Heart right ventricle (tissue), 16 donors: ENCODE data around the gene PRR7. TPM values are rescaled to one million over a fixed set of nuclear protein-coding genes. Genes with fewer than 3 reads are reported as not detected.

Source experiments
- ATAC-seq, 8 donors: fragments of 200-7000 bp; cut with Tn5 transposase; one replicate each; pipeline ENCODE4 v1.9.1; 2020; ENCODE audit warnings: mild to moderate bottlenecking in 8 of 8, moderate library complexity in 8 of 8, moderate number of reproducible peaks in 1 of 8
- DNase-seq, 2 donors: peaks; one replicate each; pipeline ENCODE4 v3.0.0-alpha.2; 2020
- H3K27ac ChIP-seq, 10 donors: fragments of 200-600 bp; sonication (generic) in 2 of 10; one replicate each; pipeline versions ENCODE4 v1.5.0 to v1.8.0; 2020 to 2022; ENCODE audit warnings: mild to moderate bottlenecking in 3 of 10
- H3K27me3 ChIP-seq, 7 donors: fragments of 200-600 bp; one replicate each; pipeline ENCODE4 v1.8.0; 2021 to 2022; ENCODE audit warnings: mild to moderate bottlenecking in 2 of 7
- H3K36me3 ChIP-seq, 9 donors: fragments of 200-600 bp; sonication (generic) in 1 of 9; one replicate each; pipeline versions ENCODE4 v1.5.0 to v1.8.0; 2020 to 2022; ENCODE audit warnings: mild to moderate bottlenecking in 2 of 9
- H3K4me1 ChIP-seq, 9 donors: fragments of 200-600 bp; sonication (generic) in 1 of 9; one replicate each; pipeline versions ENCODE4 v1.5.0 to v1.8.0; 2020 to 2022; ENCODE audit warnings: mild to moderate bottlenecking in 4 of 9
- H3K4me3 ChIP-seq, 10 donors: fragments of 200-600 bp; sonication (generic) in 2 of 10; one replicate each; pipeline versions ENCODE4 v1.5.0 to v1.8.0; 2020 to 2022; ENCODE audit warnings: mild to moderate bottlenecking in 7 of 10, moderate library complexity in 2 of 10
- H3K9me3 ChIP-seq, 11 donors: fragments of 200-600 bp in 10 of 11; sonication (generic) in 2 of 11; one replicate each; pipeline versions ENCODE4 v1.5.0 to v1.8.0; 2013 to 2022; ENCODE audit warnings: mild to moderate bottlenecking in 2 of 11, control low read depth in 1 of 11, moderate library complexity in 1 of 11
- CTCF ChIP-seq, 9 donors: fragments of 200-600 bp; sonication (generic) in 2 of 9; IDR thresholded peaks; one replicate each; pipeline versions ENCODE4 v1.5.0 to v1.8.0; 2021 to 2022; ENCODE audit warnings: antibody characterized with exemption in 9 of 9, mild to moderate bottlenecking in 5 of 9, moderate library complexity in 1 of 9
- WGBS, 2 donors: extraction: QIAGEN DNeasy Blood & Tissue Kit; methylation state at CpG; one replicate each; pipeline ENCODE4 v1.1.7; 2013; ENCODE audit warnings: inconsistent platforms in 1 of 2; 5-methylcytosine and 5-hydroxymethylcytosine counted together
- intact Hi-C, 10 donors: fragments of 100-400 bp; cut with DNase I; formaldehyde crosslinking; loops; one replicate each; pipeline versions ENCODE4 v1.11.1 to v1.14.2; 2022
- polyA plus RNA-seq, 2 donors: library from polyadenylated mRNA; stranded (reverse); fragments of 200-250 nt; gene quantifications; one replicate each; pipeline ENCODE4 v1.2.3, GENCODE V29; 2013
- total RNA-seq, 10 donors: library from RNA; stranded (reverse); fragmentation: NEBNext Ultra II Directional in 3 of 10; extraction: Animal tissue kit (Norgen Biotek cat#: 25700) in 3 of 10; gene quantifications; one replicate each; pipeline versions ENCODE4 v1.2.1 to v1.2.4, GENCODE V29; 2021 to 2023
- donor health status: Arrhythmogenic right ventricular cardiomyopathy.
- donor health status: ischemic (EF 13 %, LVEDD 7.1; RV severe dilation, severe dysfunction).
- donor health status: healthy with polysubstance abuse.
- donor health status: DM: no; HTN: yes; CAD: no.
- donor health status: DM: no; HTN: no; CAD: no.
- donor health status: ischemic (EF 25% LVEDD 6.9; RV normal size, moderate dysfunction).
- donor health status: ischemic (EF 25% LVEDD 5.7; RV mildly dilated, moderate dysfunction).
- donor health status: healthy.
- donor health status: DM: yes; HTN: yes; CAD: no.
- donor health status: Ischemic cardiomyopathy.
- donor health status: ischemic (EF 35%, LVEDD 5.7; RV mildly dilated, moderate dysfunction).
- donor health status: nonischemic (EF 11% LVEDD 7.7; RV severe dilation, severe dysfunction).
- donor health status: DM: yes; HTN: yes; CAD: no.
- donor health status: PGD.
- donor health status: ischemic (EF 29% LVEDD 5.4; RV normal size, mild dysfunction).
- donor health status: nonischemic (EF 23%, LVEDD 6.1; RV moderate dilation, normal function).

PRR7 gene
- total and polyA plus RNA-seq, 12 donors = 0.97 to 2.9 (median 2.0) TPM

DNA sequence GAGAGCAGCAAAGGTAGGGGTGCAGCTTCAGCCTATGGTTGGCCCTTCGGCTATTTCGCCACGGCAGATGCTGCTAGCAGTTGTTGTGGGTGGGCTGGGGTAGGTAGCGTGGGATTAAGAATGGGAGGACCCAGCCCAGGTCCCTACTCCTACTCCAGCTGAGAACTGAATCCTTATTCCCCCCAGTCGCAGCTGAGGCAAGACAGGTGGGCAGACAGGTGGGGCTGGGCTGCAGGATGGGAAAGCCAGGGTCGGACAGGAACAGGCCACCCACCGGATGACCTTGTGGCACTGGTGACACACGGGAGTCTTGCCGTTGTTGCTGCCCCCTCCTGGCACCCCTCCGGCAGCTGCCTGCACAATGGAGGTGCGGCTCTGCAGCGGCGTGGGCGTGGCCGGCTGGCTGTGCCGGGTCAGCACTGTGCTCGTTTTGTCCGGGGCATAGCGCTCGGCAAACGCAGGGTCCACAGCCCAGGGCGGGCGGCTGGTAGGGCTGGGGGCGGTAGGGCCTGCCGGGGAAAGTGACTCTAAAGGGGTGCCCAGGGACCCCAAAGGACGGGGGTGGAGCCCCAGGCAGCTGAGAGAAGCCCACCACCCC, 42.6 kb downstream of the PRR7 start:
- Histone ChIP-seq H3K27me3 (no peaks in the 10 kb centered on the region), H3K9me3 (no peaks in the 10 kb centered on the region), H3K27ac (no peak overlapping the region), H3K36me3 (peaks cover 4 to 100% (median 55%) of the 10 kb centered on the region in 9 donors), H3K4me3 (no peak overlapping the region), H3K4me1 (peaks cover 0 to 29% (median 20%) of the 10 kb centered on the region in 9 donors)
- ATAC-seq (no peak), DNase-seq (no peak)
- 86% methylated on average over 26 of the region's 26 CpGs for WGBS, 2 donors
- intact Hi-C loops = no loop called here
- peak in 3 of 9 donors; percentile 5 to 9 (median 8) for TF ChIP-seq CTCF (IDR thresholded peaks at IDR 0.05)

GRCh38 chr5:177490311-177490991, 43.8 kb downstream of the PRR7 start:
- 87 to 88% methylated on average over 15 of the region's 15 CpGs for WGBS, 2 donors
- intact Hi-C loops = loop anchor here in 1 of 10 donors (10.0 kb wide), 1 partner anchor 176 kb away; the partner anchor contains the start of gene MXD3

GRCh38 chr5:177490992-177491391, 44.4 kb downstream of the PRR7 start:
- ATAC-seq = no peak
- 94 to 95% methylated on average over 16 of the region's 16 CpGs for WGBS, 2 donors
- H3K36me3 ChIP-seq = peaks cover 4 to 88% (median 50%) of the 10 kb centered on the region in 9 donors
- peaks cover 13 to 47% (median 38%) of the 10 kb centered on the region in 9 donors for H3K4me1 ChIP-seq
- intact Hi-C loops = loop anchor here in 1 of 10 donors (10.0 kb wide), 1 partner anchor 176 kb away; the partner anchor contains the start of gene MXD3
- DNase-seq = no peak
- TF ChIP-seq CTCF (IDR thresholded peaks at IDR 0.05) = no peak
- H3K27me3 ChIP-seq = no peaks in the 10 kb centered on the region
- H3K27ac ChIP-seq = peak overlapping the region in 1 of 10 donors; percentile 9
- no peaks in the 10 kb centered on the region for H3K9me3 ChIP-seq
- H3K4me3 ChIP-seq = no peak overlapping the region

More at GRCh38 chr5:177490311-177490991, 43.8 kb downstream of the PRR7 start:
- Histone ChIP-seq H3K36me3 (peaks cover 4 to 89% (median 51%) of the 10 kb centered on the region in 9 donors), H3K9me3 (no peaks in the 10 kb centered on the region), H3K4me1 (peaks cover 8 to 41% (median 32%) of the 10 kb centered on the region in 9 donors), H3K27me3 (no peaks in the 10 kb centered on the region), H3K4me3 (no peak overlapping the region), H3K27ac (no peak overlapping the region)
- no peak for ATAC-seq
- no peak for DNase-seq
- TF ChIP-seq CTCF (IDR thresholded peaks at IDR 0.05) = no peak

DNA sequence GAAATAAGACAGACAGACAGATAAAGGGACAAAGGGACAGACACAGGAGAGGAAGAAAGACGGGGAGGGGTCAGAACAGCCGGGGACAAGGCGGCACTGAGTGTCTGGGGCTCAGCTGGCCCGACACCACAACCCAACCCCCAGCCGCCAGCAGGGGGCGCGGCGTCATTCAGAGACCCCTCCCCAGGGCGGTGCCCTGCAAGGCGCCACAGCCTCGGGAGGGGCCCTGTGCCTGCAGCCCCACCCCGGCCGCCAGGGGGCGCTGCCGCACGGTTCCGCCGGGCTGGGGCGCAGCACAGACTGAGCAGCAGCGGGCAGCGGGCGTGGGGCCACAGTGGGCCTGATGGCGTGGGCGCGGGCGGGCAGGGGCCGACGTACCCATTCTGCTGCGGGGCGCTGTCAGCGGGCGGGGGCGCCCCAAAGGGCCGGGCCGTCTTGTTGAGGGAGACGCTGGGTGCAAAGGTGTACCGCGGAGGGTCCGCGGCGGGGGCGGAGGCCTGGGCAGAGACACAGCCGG, 44.9 kb downstream of the PRR7 start:
- intact Hi-C loops = loop anchor here in 1 of 10 donors (10.0 kb wide), 1 partner anchor 177 kb away; the partner anchor contains the start of gene MXD3
- H3K27ac ChIP-seq = peak overlapping the region in 1 of 10 donors; percentile 9
- ATAC-seq (peak in 1 of 8 donors; percentile 1), DNase-seq (no peak)
- peaks cover 14 to 52% (median 43%) of the 10 kb centered on the region in 9 donors for H3K4me1 ChIP-seq
- peak; percentile 48 to 72 (median 61) for TF ChIP-seq CTCF (IDR thresholded peaks at IDR 0.05)
- WGBS, 2 donors = 65 to 70% methylated on average over 41 to 43 of the region's 43 CpGs
- H3K9me3 ChIP-seq = no peaks in the 10 kb centered on the region
- no peaks in the 10 kb centered on the region for H3K27me3 ChIP-seq
- no peak overlapping the region for H3K4me3 ChIP-seq
- peaks cover 4 to 83% (median 50%) of the 10 kb centered on the region in 9 donors for H3K36me3 ChIP-seq
